Measurements from ENCODE around the gene TSPAN33.

TSPAN33 gene

DNA sequence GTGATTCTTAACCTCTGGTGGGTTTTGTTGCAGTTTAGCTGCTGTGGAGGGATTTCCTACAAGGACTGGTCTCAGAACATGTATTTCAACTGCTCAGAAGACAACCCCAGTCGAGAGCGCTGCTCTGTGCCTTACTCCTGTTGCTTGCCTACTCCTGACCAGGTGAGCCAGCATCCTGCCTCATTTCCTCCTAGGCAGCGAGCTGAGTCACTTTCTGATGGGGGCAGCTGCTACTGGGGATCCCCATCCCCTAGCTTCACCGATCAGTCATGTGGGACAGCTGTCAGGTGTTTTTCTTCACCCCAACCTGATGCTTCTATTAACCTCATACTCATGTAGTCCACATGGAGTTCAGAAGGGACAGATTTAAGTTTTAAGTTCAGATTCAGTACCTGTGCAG lies 22.2 kb downstream of the TSPAN33 start:
- H3K36me3 ChIP-seq (ENCODE audit: insufficient read depth, low read length) = no peaks in the 10 kb centered on the region
- H3K27ac ChIP-seq (ENCODE audit: low read length) = no peak overlapping the region
- no peak overlapping the region for H3K4me2 ChIP-seq (ENCODE audit: insufficient read depth, low read length)
- no peak overlapping the region for H3K9ac ChIP-seq (ENCODE audit: low read depth, low read length)
- DNase-seq (no peak), ATAC-seq (ENCODE audit: insufficient read depth, low read depth) (no peak)
- H3K9me3 ChIP-seq (ENCODE audit: insufficient read depth, low read length, severe bottlenecking) = no peaks in the 10 kb centered on the region
- H2AFZ ChIP-seq (ENCODE audit: low read depth, low read length) = no peak overlapping the region
- H3K4me1 ChIP-seq (ENCODE audit: insufficient read depth, low read length) = no peaks in the 10 kb centered on the region
- TF ChIP-seq, protein P1, sequence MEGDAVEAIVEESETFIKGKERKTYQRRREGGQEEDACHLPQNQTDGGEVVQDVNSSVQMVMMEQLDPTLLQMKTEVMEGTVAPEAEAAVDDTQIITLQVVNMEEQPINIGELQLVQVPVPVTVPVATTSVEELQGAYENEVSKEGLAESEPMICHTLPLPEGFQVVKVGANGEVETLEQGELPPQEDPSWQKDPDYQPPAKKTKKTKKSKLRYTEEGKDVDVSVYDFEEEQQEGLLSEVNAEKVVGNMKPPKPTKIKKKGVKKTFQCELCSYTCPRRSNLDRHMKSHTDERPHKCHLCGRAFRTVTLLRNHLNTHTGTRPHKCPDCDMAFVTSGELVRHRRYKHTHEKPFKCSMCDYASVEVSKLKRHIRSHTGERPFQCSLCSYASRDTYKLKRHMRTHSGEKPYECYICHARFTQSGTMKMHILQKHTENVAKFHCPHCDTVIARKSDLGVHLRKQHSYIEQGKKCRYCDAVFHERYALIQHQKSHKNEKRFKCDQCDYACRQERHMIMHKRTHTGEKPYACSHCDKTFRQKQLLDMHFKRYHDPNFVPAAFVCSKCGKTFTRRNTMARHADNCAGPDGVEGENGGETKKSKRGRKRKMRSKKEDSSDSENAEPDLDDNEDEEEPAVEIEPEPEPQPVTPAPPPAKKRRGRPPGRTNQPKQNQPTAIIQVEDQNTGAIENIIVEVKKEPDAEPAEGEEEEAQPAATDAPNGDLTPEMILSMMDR (IDR thresholded peaks at IDR 0.05; ENCODE audit: borderline replicate concordance, extremely low read depth, low read length, poor library complexity, severe bottlenecking) = no peak
- no peak for TF ChIP-seq EZH2 (IDR thresholded peaks at IDR 0.05; ENCODE audit: borderline replicate concordance, low read depth, low read length, severe bottlenecking)
- no peak overlapping the region for H3K4me3 ChIP-seq (ENCODE audit: low read depth in 1 of 2, low read length in 2 of 2)
- H3K27me3 ChIP-seq (ENCODE audit: insufficient read depth, low read length, poor library complexity) = no peaks in the 10 kb centered on the region
- no peaks in the 10 kb centered on the region for H4K20me1 ChIP-seq (ENCODE audit: insufficient read depth, low read length)
- no peaks in the 10 kb centered on the region for H3K79me2 ChIP-seq (ENCODE audit: insufficient read depth, low read length)

DNA sequence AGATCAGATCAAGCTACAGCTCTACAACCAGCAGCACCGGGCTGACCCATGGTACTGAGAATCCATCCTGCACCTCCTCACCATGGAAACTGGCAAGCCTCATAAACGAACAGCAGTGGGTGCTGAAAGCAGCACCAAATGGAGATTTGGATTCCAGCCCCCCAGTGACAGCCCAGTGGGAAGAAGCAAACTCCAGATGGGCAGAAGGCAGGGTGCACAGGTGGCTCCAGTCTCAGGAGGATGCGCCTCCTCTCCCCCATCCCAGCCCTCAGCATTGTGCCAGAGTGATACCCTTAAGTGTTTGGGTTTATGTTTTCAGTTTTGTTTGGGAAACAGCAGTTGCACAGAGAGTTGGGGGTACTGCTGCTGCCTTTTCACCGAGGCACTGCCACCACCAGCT lies 23.3 kb downstream of the TSPAN33 start:
- no peaks in the 10 kb centered on the region for H3K27me3 ChIP-seq (ENCODE audit: insufficient read depth, low read length, poor library complexity)
- H3K4me2 ChIP-seq (ENCODE audit: insufficient read depth, low read length) = no peak overlapping the region
- H4K20me1 ChIP-seq (ENCODE audit: insufficient read depth, low read length) = no peaks in the 10 kb centered on the region
- no peak overlapping the region for H2AFZ ChIP-seq (ENCODE audit: low read depth, low read length)
- no peaks in the 10 kb centered on the region for H3K4me1 ChIP-seq (ENCODE audit: insufficient read depth, low read length)
- H3K79me2 ChIP-seq (ENCODE audit: insufficient read depth, low read length) = no peaks in the 10 kb centered on the region
- H3K4me3 ChIP-seq (ENCODE audit: low read depth in 1 of 2, low read length in 2 of 2) = no peak overlapping the region
- ATAC-seq (ENCODE audit: insufficient read depth, low read depth) (no peak), DNase-seq (no peak)
- no peak overlapping the region for H3K9ac ChIP-seq (ENCODE audit: low read depth, low read length)
- H3K27ac ChIP-seq (ENCODE audit: low read length) = no peak overlapping the region
- H3K36me3 ChIP-seq (ENCODE audit: insufficient read depth, low read length) = no peaks in the 10 kb centered on the region
- TF ChIP-seq, protein P1 (IDR thresholded peaks at IDR 0.05; ENCODE audit: borderline replicate concordance, extremely low read depth, low read length, poor library complexity, severe bottlenecking) = no peak
- no peak for TF ChIP-seq EZH2 (IDR thresholded peaks at IDR 0.05; ENCODE audit: borderline replicate concordance, low read depth, low read length, severe bottlenecking)
- H3K9me3 ChIP-seq (ENCODE audit: insufficient read depth, low read length, severe bottlenecking) = no peaks in the 10 kb centered on the region

DNA sequence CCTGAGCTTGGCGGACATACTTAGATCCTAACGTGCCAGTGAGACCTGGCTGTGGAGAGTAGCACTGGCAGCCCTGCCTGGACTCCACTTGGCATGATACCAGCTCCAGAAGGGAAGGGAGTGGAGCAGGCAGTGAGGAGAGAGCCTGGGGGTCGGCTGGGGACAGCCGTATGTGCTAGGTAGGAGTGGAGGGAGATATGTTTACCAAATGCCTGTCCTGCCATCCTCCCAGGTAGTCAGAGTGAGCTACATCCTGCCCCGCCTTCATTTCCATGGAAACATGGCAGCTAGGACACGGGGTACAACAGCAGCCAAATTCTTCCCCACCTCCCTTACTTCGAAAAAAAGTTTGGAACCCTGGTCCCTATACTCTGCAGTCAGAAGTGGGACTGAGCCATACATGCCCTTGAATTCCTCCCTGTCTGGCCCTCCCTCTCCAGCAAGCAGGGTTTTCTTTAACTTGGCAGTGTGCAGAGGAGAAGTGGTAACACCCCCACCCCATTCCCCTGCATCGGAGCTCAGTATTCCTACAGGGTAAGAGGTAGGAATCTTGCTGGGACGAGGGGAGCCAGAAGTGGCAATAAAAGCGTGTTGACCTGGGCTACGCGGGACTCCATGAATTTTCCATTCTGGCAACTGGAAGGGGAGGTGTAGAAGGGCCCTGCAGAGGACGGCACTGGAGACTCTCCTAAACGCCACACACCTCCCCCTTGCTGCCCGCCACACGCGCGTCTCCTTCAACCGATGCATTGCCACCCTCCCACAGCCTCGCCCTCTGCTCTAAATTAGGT lies 23.9 kb downstream of the TSPAN33 start:
- Histone ChIP-seq H3K27me3 (ENCODE audit: insufficient read depth, low read length, poor library complexity) (no peaks in the 10 kb centered on the region), H4K20me1 (ENCODE audit: insufficient read depth, low read length) (no peaks in the 10 kb centered on the region), H3K79me2 (ENCODE audit: insufficient read depth, low read length) (no peaks in the 10 kb centered on the region), H3K9me3 (ENCODE audit: insufficient read depth, low read length, severe bottlenecking) (no peaks in the 10 kb centered on the region), H3K36me3 (ENCODE audit: insufficient read depth, low read length) (no peaks in the 10 kb centered on the region), H3K4me2 (ENCODE audit: insufficient read depth, low read length) (no peak overlapping the region), H3K4me1 (ENCODE audit: insufficient read depth, low read length) (no peaks in the 10 kb centered on the region), H3K4me3 (ENCODE audit: low read depth in 1 of 2, low read length in 2 of 2) (no peak overlapping the region), H2AFZ (ENCODE audit: low read depth, low read length) (no peak overlapping the region), H3K27ac (ENCODE audit: low read length) (no peak overlapping the region), H3K9ac (ENCODE audit: low read depth, low read length) (no peak overlapping the region)
- TF ChIP-seq, protein P1 (IDR thresholded peaks at IDR 0.05; ENCODE audit: borderline replicate concordance, extremely low read depth, low read length, poor library complexity, severe bottlenecking) = no peak
- TF ChIP-seq EZH2 (IDR thresholded peaks at IDR 0.05; ENCODE audit: borderline replicate concordance, low read depth, low read length, severe bottlenecking) = no peak
- no peak for ATAC-seq (ENCODE audit: insufficient read depth, low read depth)
- no peak for DNase-seq
